ENCODE data around the gene NAA80.
A peak's percentile ranks its signal among the peaks of the same experiment; 100 is the strongest.
"Not testable (repeated sequence)": the region's sequence is repeated elsewhere in the genome, so short reads cannot be mapped to it uniquely, and the experiment has no call there.

NAA80 gene

GRCh38 chr3:50268703-50269451, 30.3 kb downstream of the NAA80 start, which contains the start of gene SEMA3B:
Gene SEMA3B, plus strand, starts transcription at chr3:50269147. Its CDS starts 94 bp downstream, at chr3:50269241.
- no peak for FAIRE-seq

GRCh38 chr3:50268276-50268675, 30.9 kb downstream of the NAA80 start:
- no peak for FAIRE-seq

- no peak for FAIRE-seq
These were observed 31.8 kb downstream of the NAA80 start for GRCh38 chr3:50267280-50267913.

DNA sequence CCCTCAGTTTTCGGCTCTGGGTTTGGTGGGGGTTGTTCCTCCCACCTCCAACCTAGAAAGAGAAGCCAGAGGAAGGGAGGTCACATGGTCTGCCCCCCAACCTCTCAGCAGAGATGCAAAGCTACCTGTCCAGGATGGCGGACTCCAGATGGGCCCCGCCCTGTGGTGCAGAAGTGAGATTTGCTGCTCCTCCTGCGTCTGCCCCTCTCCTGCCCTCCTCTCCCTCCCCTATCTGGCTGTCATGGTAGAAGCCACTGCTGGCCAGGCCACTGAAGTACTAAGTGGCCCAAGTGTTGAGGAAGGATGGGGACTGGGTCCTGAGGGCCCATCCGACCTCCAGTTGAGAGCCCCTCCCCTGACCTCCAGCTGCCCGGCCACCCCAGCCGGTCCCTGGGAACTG, 32.4 kb downstream of the NAA80 start:
- no peak for FAIRE-seq

DNA sequence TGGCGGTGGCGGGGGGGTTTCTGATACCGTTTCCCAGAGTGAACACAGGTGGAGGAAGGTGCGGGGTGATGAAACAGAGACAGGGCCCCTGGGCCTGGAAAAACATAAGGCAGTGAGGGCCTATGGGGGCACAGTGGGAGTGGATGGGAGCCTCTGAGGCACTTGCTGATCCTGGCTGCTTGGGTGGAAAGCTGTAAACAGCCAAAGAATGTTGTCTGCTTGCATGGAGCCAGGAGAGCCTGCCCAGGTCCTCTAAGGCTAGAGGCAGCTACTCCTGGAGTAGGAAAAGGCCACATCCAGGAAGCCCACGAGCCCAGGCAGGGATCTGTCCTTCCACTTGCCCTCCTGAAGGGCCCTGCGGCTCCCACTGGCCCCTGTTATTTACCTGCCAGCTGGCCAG, 33.2 kb downstream of the NAA80 start:
- no peak for FAIRE-seq

DNA sequence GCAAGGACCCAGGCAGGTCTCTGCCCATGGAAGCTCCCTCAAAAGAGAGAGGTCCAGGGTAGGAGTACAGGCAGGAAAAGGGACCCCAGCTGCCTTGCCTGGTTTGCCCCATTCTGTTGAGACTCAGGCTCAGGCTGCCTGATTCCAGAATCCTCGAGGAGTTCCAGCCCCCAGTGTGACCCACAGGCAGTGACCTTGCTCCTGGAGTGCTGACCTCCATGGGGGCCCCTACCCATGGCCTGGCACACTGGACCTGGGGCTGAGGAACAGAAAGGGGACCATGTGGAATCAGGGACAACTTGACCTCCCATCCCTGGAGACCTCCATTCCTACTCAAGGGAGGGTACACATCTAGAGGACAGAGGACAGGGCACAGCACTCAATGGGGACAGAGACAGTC, 33.6 kb downstream of the NAA80 start:
- FAIRE-seq = no peak

DNA sequence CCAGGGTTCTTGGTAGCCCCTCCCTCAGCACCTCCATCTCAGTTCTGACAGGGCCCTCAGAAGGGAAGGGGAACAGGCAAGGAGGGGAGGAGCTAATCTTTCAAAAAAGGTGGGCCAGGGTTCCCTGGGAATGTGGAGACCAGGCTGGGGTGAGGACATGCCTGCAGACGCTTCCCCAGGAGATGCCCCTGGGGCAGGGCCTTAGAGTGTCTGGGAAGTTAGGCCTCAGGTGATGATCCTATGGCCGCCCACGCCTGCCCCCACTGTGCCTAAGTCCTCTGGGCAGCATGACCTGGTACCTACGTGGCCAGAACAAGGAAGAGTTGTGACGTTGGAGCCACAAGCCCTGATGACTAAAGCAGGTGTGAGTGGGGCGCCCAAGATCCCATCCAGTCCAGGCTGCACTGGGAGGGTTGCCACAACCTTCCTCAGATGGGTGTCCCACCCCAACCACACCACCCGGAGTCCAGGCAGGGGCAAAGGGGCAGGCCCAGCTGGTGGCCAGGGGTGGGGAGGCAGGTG, 34.2 kb downstream of the NAA80 start:
- FAIRE-seq = no peak

GRCh38 chr3:50264383-50264963, 34.7 kb downstream of the NAA80 start:
- FAIRE-seq = peak; percentile 75

- FAIRE-seq = peak; percentile 14
These were observed 35.5 kb downstream of the NAA80 start for GRCh38 chr3:50263478-50264382.

- FAIRE-seq = no peak
These were observed 36.4 kb downstream of the NAA80 start for GRCh38 chr3:50262778-50263177.

- FAIRE-seq = not testable (repeated sequence)
These were observed 37.0 kb downstream of the NAA80 start for GRCh38 chr3:50262200-50262599.

DNA sequence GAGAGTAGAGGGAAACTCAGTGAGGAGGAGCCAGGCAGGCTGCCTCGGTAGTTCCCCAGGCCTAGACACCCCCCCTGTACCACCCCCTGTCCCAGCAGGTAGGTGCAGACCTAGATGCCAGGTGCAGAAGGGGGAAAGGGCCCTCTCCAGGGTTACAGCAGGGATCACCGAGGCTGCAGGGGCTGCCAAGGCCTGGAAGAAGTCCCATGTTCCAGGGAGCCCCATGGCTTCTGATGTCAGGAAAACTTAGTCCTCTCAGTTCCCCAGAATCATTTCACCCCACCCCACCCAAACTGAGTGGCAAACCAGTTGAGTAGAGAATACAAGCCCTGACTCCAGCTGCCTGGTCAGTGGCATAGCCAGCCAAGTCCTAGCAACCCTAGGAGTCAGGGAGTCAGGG, 37.7 kb downstream of the NAA80 start:
- FAIRE-seq = no peak

DNA sequence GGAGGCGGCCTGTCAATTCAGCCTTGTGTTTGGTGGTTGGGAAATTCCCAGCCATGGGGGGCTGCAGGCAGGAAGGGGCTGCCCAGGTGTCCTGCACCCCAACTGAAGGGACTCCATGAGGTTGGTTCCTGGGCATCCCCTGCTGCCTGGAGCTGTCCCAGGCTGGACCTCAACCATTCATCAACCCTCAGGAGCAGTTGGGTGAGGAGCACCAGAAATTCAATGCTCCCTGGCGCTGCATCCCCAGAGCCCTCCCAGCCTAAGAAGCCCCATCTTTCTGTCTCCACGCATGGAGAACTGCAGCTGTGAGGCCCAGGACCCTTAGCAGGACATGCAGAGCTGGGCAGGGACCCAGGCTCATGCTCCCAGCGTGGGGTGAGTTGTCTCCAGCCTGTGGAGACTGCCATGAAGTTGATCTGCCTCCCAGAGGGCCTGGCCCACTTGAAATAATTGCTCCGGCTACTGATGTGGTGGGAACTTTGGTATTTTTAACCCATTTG, 38.2 kb downstream of the NAA80 start:
- no peak for FAIRE-seq

DNA sequence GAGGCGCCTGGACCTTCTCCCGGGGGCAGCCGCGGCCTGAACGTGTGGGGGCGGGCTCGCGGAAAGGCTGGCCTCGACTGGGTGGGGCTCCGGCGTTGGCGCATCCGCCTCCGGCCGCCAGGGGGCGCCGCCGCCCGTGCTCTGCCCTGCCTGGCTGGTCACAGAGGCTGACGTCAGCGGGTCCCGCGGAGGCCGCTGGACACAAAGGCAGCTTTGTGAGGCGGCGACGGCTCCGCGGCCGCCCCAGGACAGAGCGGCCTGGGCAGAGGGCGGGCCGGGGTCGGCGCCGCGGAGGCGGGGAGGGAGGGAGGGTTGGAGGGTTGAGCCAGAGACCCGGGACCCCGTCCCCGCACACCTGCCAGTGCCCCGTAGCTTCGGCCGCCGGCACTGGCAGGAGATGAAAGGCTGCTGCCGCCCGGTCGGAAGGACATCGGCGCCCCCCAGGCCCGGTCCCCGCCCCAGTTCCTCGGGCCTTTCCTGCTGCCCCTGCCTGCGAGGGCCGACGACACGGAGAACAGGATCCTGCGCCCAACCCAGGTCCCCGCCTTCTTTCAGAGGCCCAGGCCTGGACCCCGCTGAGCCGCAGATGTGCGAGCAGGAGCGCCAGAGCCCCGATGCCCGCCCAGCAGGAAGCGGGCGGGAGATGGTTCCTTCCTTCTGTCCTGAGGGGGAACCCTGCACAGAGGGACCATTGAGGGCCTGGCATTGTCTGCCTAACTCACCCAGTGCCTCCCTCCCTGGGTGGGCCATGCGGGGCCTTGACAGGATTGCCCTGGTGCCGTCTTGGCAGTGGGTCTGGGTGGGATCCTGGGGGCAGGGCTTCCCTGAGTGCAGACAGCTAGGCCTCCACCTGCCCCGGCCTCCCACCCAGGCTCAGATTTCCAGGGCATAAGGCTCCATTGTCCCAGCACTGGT, 38.9 kb downstream of the NAA80 start:
- FAIRE-seq = no peak

DNA sequence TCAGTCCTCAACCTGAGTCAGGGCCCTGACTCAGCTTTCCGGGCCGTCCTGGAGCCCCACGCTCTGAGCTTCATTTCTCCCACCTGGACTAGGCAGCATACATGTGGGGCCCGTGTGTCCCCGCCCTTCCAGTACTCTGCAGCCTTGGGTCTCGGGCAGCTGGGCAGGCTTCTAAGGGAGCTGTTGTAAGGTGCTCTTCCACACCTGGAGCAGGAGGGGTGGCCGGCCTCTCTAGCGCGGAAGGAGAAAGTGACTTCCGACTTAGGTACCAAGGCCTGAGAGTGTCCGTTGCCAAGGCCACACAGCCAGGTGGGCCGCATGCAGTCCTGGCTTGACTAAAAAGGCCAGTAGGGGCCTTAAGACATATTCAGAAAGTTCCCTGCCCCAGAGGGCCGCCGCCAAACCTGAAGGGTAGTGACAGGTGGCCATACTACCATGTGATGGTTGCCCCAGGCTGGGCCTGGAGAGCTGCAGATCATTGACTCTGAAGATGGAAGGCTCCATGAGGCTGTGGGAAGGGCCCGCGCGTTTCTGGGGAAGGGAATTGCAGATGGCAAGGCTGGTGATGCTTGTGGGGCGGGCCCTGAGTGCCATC, 39.7 kb downstream of the NAA80 start:
- no peak for FAIRE-seq

DNA sequence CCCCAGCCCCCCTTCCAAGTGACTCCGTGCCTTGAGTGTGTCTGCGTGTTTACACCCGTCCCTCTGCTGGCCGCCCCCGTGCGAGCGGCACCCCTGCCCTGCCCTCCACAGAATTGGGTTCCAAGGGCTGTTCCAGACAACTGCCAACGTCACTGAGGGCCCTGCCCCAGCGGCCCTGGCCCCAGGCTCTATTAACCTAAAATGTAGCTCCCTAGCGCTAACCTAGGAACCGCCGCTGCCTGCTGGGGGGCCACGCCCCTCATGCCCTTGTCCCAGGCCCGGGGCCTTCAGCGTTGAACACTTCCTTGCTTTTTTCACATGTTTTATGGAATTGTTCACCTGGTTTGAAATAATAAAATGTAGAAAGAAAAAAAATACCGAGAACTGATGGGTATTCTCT, 40.2 kb downstream of the NAA80 start:
- FAIRE-seq = no peak

- no peak for FAIRE-seq
These were observed 41.0 kb downstream of the NAA80 start for GRCh38 chr3:50258029-50258680.

GRCh38 chr3:50256978-50257890, 42.0 kb downstream of the NAA80 start:
- no peak for FAIRE-seq

- no peak for FAIRE-seq
These were observed 44.0 kb downstream of the NAA80 start for GRCh38 chr3:50255251-50255615.

Data from A204.1 (cell line).